22Rv1 (cell line): Measurements from ENCODE around the gene IL1RL2.

ENCODE experiments used
- CTCF ChIP-seq: fragments of 450-650 bp; IDR thresholded peaks from 2 replicates; pipeline ENCODE4 v1.5.1; 2017; ENCODE audit warnings: mild to moderate bottlenecking
- ZFX ChIP-seq: fragments of 450-650 bp; IDR thresholded peaks from 2 replicates; pipeline ENCODE4 v1.6.1; 2017; ENCODE audit warnings: antibody characterized with exemption, borderline replicate concordance

- TF ChIP-seq CTCF (no peak), ZFX (no peak)
Observed at GRCh38 chr2:102180687-102180999, 6.2 kb upstream of the IL1RL2 start.
